ENCODE measurements around the gene DCAF17. TPM values are rescaled to one million over a fixed set of nuclear protein-coding genes. Genes with fewer than 3 reads are reported as not detected.
"Not testable (repeated sequence)": the region's sequence is repeated elsewhere in the genome, so short reads cannot be mapped to it uniquely, and the experiment has no call there.

DCAF17 gene
- total RNA-seq, 1 donor from 2014 or later, result 12.9 TPM

GRCh38 chr2:171411214-171411613 lies 22.8 kb upstream of the DCAF17 start:
- no peak for DNase-seq (ENCODE audit: low spot score)

GRCh38 chr2:171411791-171412483 lies 22.1 kb upstream of the DCAF17 start:
- DNase-seq (ENCODE audit: low spot score), result no peak

- DNase-seq (ENCODE audit: low spot score), result no peak
Observed at GRCh38 chr2:171412571-171413175, 21.4 kb upstream of the DCAF17 start.

- not testable (repeated sequence) for DNase-seq (ENCODE audit: low spot score)
Observed at GRCh38 chr2:171414645-171415044, 19.4 kb upstream of the DCAF17 start.

GRCh38 chr2:171416009-171416926 lies 17.8 kb upstream of the DCAF17 start:
- DNase-seq (ENCODE audit: low spot score), result peak; percentile 95

GRCh38 chr2:171419333-171419732 lies 14.7 kb upstream of the DCAF17 start:
- DNase-seq (ENCODE audit: low spot score), result no peak

GRCh38 chr2:171420728-171421563 lies 13.1 kb upstream of the DCAF17 start:
- no peak for DNase-seq (ENCODE audit: low spot score)

GRCh38 chr2:171422710-171423495 lies 11.1 kb upstream of the DCAF17 start:
- not testable (repeated sequence) for DNase-seq (ENCODE audit: low spot score)

- no peak for DNase-seq (ENCODE audit: low spot score)
Observed at GRCh38 chr2:171430516-171431410, 3.3 kb upstream of the DCAF17 start.

- no peak for DNase-seq (ENCODE audit: low spot score)
Observed at GRCh38 chr2:171431677-171432167, 2.3 kb upstream of the DCAF17 start.

GRCh38 chr2:171432206-171432968 lies 1.6 kb upstream of the DCAF17 start:
- no peak for DNase-seq (ENCODE audit: low spot score)

- DNase-seq (ENCODE audit: low spot score), result no peak
Observed at GRCh38 chr2:171432969-171433762, 860 bp upstream of the DCAF17 start.

GRCh38 chr2:171433763-171434012 lies 338 bp upstream of the DCAF17 start, which contains the start of gene METTL8:
Gene METTL8, minus strand, starts transcription at chr2:171433990. Its CDS starts 41,805 bp downstream, at chr2:171392185.
- no peak for DNase-seq (ENCODE audit: low spot score)

- DNase-seq (ENCODE audit: low spot score), result no peak
Observed at GRCh38 chr2:171436307-171436706, 2.3 kb downstream of the DCAF17 start.

GRCh38 chr2:171441470-171441869 lies 7.4 kb downstream of the DCAF17 start:
- DNase-seq (ENCODE audit: low spot score), result no peak

- no peak for DNase-seq (ENCODE audit: low spot score)
Observed at GRCh38 chr2:171447675-171448074, 13.6 kb downstream of the DCAF17 start.

- no peak for DNase-seq (ENCODE audit: low spot score)
Observed at GRCh38 chr2:171451074-171451473, 17.0 kb downstream of the DCAF17 start.

GRCh38 chr2:171452773-171453172 lies 18.7 kb downstream of the DCAF17 start:
- no peak for DNase-seq (ENCODE audit: low spot score)
